Subcutaneous adipose tissue (tissue), 4 donors: ENCODE data around the gene EPHA2. TPM values are rescaled to one million over a fixed set of nuclear protein-coding genes. Genes with fewer than 3 reads are reported as not detected.

ENCODE experiments used
- CTCF ChIP-seq: fragments of 450-650 bp; IDR thresholded peaks from one replicate; pipeline ENCODE4 v1.5.1; 2016; ENCODE audit warnings: low read depth, mild to moderate bottlenecking, control low read depth, antibody characterized with exemption, moderate library complexity
- total RNA-seq, 4 donors: library from RNA; depleted of rRNA; stranded (reverse); fragments of >200 nt; gene quantifications; one replicate each; pipeline ENCODE4 v1.1.0, GENCODE V29; 2016

Gene EPHA2
- total RNA-seq, 4 donors from 2014 or later: 3.6 to 20.3 (median 7.3) TPM

- TF ChIP-seq CTCF: no peak
Measured at GRCh38 chr1:16149702-16150488, 6.0 kb downstream of the EPHA2 start.

GRCh38 chr1:16149146-16149545, 6.7 kb downstream of the EPHA2 start:
- no peak for TF ChIP-seq CTCF

- TF ChIP-seq CTCF: no peak
Measured at GRCh38 chr1:16148329-16149092, 7.4 kb downstream of the EPHA2 start.

- no peak for TF ChIP-seq CTCF
Measured at GRCh38 chr1:16147156-16147926, 8.5 kb downstream of the EPHA2 start.

GRCh38 chr1:16146279-16147155, 9.4 kb downstream of the EPHA2 start:
- TF ChIP-seq CTCF: no peak

- TF ChIP-seq CTCF: no peak
Measured at GRCh38 chr1:16145662-16146278, 10.1 kb downstream of the EPHA2 start.
